GM23338 (cell line): ENCODE data around the gene C16orf90. TPM values are rescaled to one million over a fixed set of nuclear protein-coding genes. Genes with fewer than 3 reads are reported as not detected.

Experiments used
- ATAC-seq: fragments of 200-7000 bp; cut with Tn5 transposase; 3 replicates; pipeline ENCODE4 v1.9.1; 2020
- DNase-seq: peaks from one replicate; pipeline ENCODE4 v3.0.0-alpha.2; 2015; ENCODE audit warnings: low spot score
- H2AFZ ChIP-seq: fragments of 200-600 bp; sonication (generic); 2 replicates; pipeline ENCODE4 v1.8.0; 2016; ENCODE audit warnings: antibody characterized with exemption, mild to moderate bottlenecking, moderate library complexity
- H3F3A ChIP-seq: fragments of 200-600 bp; sonication (generic); replicated peaks from 2 replicates; pipeline ENCODE4 v1.8.0; 2017; ENCODE audit warnings: antibody characterized with exemption, mixed run types, low read depth
- H3K27ac ChIP-seq: fragments of 200-600 bp; sonication (generic); 2 replicates; pipeline ENCODE4 v1.6.1; 2016; ENCODE audit warnings: low read depth
- H3K27me3 ChIP-seq: fragments of 200-600 bp; sonication (generic); 2 replicates; pipeline ENCODE4 v1.8.0; 2016; ENCODE audit warnings: mild to moderate bottlenecking, mixed run types, moderate library complexity; ENCODE audit not compliant: insufficient read depth
- H3K36me3 ChIP-seq: fragments of 200-600 bp; sonication (generic); 2 replicates; pipeline ENCODE4 v1.8.0; 2016; ENCODE audit warnings: mild to moderate bottlenecking; ENCODE audit not compliant: insufficient read depth
- H3K4me1 ChIP-seq: fragments of 200-600 bp; sonication (generic); 2 replicates; pipeline ENCODE4 v1.8.0; 2016; ENCODE audit warnings: mild to moderate bottlenecking, moderate library complexity; ENCODE audit not compliant: insufficient read depth
- H3K4me2 ChIP-seq: fragments of 200-600 bp; sonication (generic); 2 replicates; pipeline ENCODE4 v1.7.1; 2017; ENCODE audit warnings: mixed run types
- H3K4me3 ChIP-seq: fragments of 200-600 bp; sonication (generic); 2 replicates; pipeline ENCODE4 v1.6.1; 2016; ENCODE audit warnings: mixed run types
- H3K79me2 ChIP-seq: fragments of 200-600 bp; sonication (generic); replicated peaks from 2 replicates; pipeline ENCODE4 v1.8.0; 2017; ENCODE audit warnings: mild to moderate bottlenecking; ENCODE audit not compliant: insufficient read depth
- H3K9me2 ChIP-seq: fragments of 200-600 bp; sonication (generic); 2 replicates; pipeline ENCODE4 v1.8.0; 2017; ENCODE audit not compliant: insufficient read depth
- H4K20me1 ChIP-seq: fragments of 200-600 bp; sonication (generic); replicated peaks from 2 replicates; pipeline ENCODE4 v1.8.0; 2017; ENCODE audit warnings: mild to moderate bottlenecking; ENCODE audit not compliant: insufficient read depth
- H3K27ac Mint-ChIP-seq: 2 replicates; pipeline ENCODE4 v1.8.0; 2020; ENCODE audit warnings: inconsistent platforms, mild to moderate bottlenecking, moderate library complexity, mixed read lengths
- H3K27me3 Mint-ChIP-seq: 3 replicates; pipeline ENCODE4 v1.8.0; 2022; ENCODE audit warnings: low read depth, mild to moderate bottlenecking, moderate library complexity, mixed read lengths, inconsistent platforms; ENCODE audit not compliant: insufficient read depth, poor library complexity
- H3K36me3 Mint-ChIP-seq: 3 replicates; pipeline ENCODE4 v1.8.0; 2021; ENCODE audit warnings: low read depth, mild to moderate bottlenecking, inconsistent platforms, moderate library complexity, mixed read lengths
- H3K4me1 Mint-ChIP-seq: 3 replicates; pipeline ENCODE4 v1.8.0; 2020; ENCODE audit warnings: mild to moderate bottlenecking, inconsistent platforms, mixed read lengths
- H3K4me3 Mint-ChIP-seq: 3 replicates; pipeline ENCODE4 v1.8.0; 2021; ENCODE audit warnings: moderate library complexity, mild to moderate bottlenecking, inconsistent platforms, mixed read lengths
- H3K9me3 Mint-ChIP-seq: 3 replicates; pipeline ENCODE4 v1.8.0; 2020; ENCODE audit warnings: moderate library complexity, mild to moderate bottlenecking, inconsistent platforms, mixed read lengths
- CREB1 ChIP-seq: fragments of 250-450 bp; sonication (Bioruptor Pico); IDR thresholded peaks from 2 replicates; pipeline ENCODE4 v1.5.0; 2020; ENCODE audit warnings: low read depth, mild to moderate bottlenecking, moderate library complexity
- CTCF ChIP-seq, 2 experiments: fragments of 200-600 bp in 1 of 2; sonication (generic) in 1 of 2; conservative IDR thresholded peaks; 2 replicates each; pipeline versions ENCODE4 v1.5.1 to v1.6.1; 2016 to 2017; ENCODE audit warnings: antibody characterized with exemption in 2 of 2, low read depth in 2 of 2, mild to moderate bottlenecking in 2 of 2, moderate library complexity in 1 of 2
- ETS1 ChIP-seq: IDR thresholded peaks from 2 replicates; pipeline ENCODE4 v1.6.1; 2016; ENCODE audit warnings: antibody characterized with exemption
- EZH2 ChIP-seq: fragments of 200-600 bp; sonication (generic); IDR thresholded peaks from one replicate; pipeline ENCODE4 v1.8.0; 2017; ENCODE audit warnings: antibody characterized with exemption, mild to moderate bottlenecking, low read depth; ENCODE audit not compliant: unreplicated experiment
- EZH2phosphoT487 ChIP-seq: fragments of 200-600 bp; sonication (generic); IDR thresholded peaks from one replicate; pipeline ENCODE4 v1.8.1; 2018; ENCODE audit warnings: antibody characterized with exemption; ENCODE audit not compliant: unreplicated experiment
- JUNB ChIP-seq: IDR thresholded peaks from one replicate; pipeline ENCODE4 v1.6.1; 2016; ENCODE audit warnings: antibody characterized with exemption; ENCODE audit not compliant: unreplicated experiment
- NANOG ChIP-seq: IDR thresholded peaks from 2 replicates; pipeline ENCODE4 v1.6.1; 2016; ENCODE audit warnings: antibody characterized with exemption, borderline replicate concordance
- POLR2AphosphoS5 ChIP-seq: IDR thresholded peaks from 2 replicates; pipeline ENCODE4 v1.6.1; 2016; ENCODE audit warnings: antibody characterized with exemption, low read depth
- REST ChIP-seq: IDR thresholded peaks from one replicate; pipeline ENCODE4 v1.6.1; 2018; ENCODE audit warnings: antibody characterized with exemption; ENCODE audit not compliant: unreplicated experiment
- STAT1 ChIP-seq: IDR thresholded peaks from one replicate; pipeline ENCODE4 v1.6.1; 2016; ENCODE audit warnings: antibody characterized with exemption; ENCODE audit not compliant: unreplicated experiment
- ZNF114 ChIP-seq: fragments of 250-450 bp; sonication (Bioruptor Pico); IDR thresholded peaks from 2 replicates; pipeline ENCODE4 v1.5.0; 2020; ENCODE audit warnings: mild to moderate bottlenecking, moderate library complexity
- ZNF331 ChIP-seq: fragments of 250-450 bp; sonication (Bioruptor Pico); IDR thresholded peaks from 2 replicates; pipeline ENCODE4 v1.5.0; 2020; ENCODE audit warnings: low read depth, mild to moderate bottlenecking, moderate library complexity
- ZNF462 ChIP-seq: fragments of 250-450 bp; sonication (Bioruptor Pico); IDR thresholded peaks from 2 replicates; pipeline ENCODE4 v1.5.0; 2020; ENCODE audit warnings: mild to moderate bottlenecking, moderate library complexity
- polyA plus RNA-seq: library from polyadenylated mRNA; unstranded; fragments of >200 nt; fragmentation: Nextera tagmentation; extraction: Ambion mirVana; gene quantifications from 2 replicates; pipeline ENCODE4 v1.2.1, GENCODE V29; 2016
- total RNA-seq: library from RNA; depleted of rRNA; stranded (reverse); fragments of >200 nt; shearing (Covaris generic); gene quantifications from 2 replicates; pipeline ENCODE4 v1.2.3, GENCODE V29; 2014

The C16orf90 gene
- total and polyA plus RNA-seq, 2 experiments from 2014 or later = not detected

GRCh38 chr16:3476409-3476808 lies 18.9 kb downstream of the C16orf90 start:
- Mint-ChIP-seq H3K4me1 (peaks cover 11% of the 10 kb centered on the region), H3K4me3 (no peak overlapping the region), H3K27me3 (peaks cover 8% of the 10 kb centered on the region), H3K27ac (no peak overlapping the region), H3K9me3 (no peaks in the 10 kb centered on the region), H3K36me3 (peaks cover 21% of the 10 kb centered on the region)
- no peak overlapping the region for H2AFZ ChIP-seq
- TF ChIP-seq STAT1 (no peak), ZNF114 (no peak), ZNF462 (no peak), CREB1 (no peak), EZH2 (no peak), ZNF331 (no peak), NANOG (no peak), REST (no peak), EZH2phosphoT487 (no peak), CTCF (conservative IDR thresholded peaks at IDR 0.05; ENCODE audit: low read depth in 2 of 2) (no peak), POLR2AphosphoS5 (no peak), ETS1 (no peak), JUNB (no peak)
- H3K4me1 ChIP-seq = peaks cover 7% of the 10 kb centered on the region
- peaks cover 70% of the 10 kb centered on the region for H3K79me2 ChIP-seq
- no peaks in the 10 kb centered on the region for H3K27me3 ChIP-seq
- no peaks in the 10 kb centered on the region for H3K36me3 ChIP-seq
- no peaks in the 10 kb centered on the region for H3K9me2 ChIP-seq
- H4K20me1 ChIP-seq = peaks cover 33% of the 10 kb centered on the region; the same call in 1 of the 2 replicates
- H3K4me2 ChIP-seq = no peak overlapping the region
- H3F3A ChIP-seq = no peaks in the 10 kb centered on the region
- no peak overlapping the region for H3K27ac ChIP-seq
- ATAC-seq (no peak), DNase-seq (no peak)
- H3K4me3 ChIP-seq = no peak overlapping the region
